Measurements from ENCODE around the gene FXYD3.

- TF ChIP-seq CTCF (IDR thresholded peaks at IDR 0.05; ENCODE audit: insufficient read depth, low read depth, low read length): no peak
- no peak for TF ChIP-seq EZH2 (IDR thresholded peaks at IDR 0.05; ENCODE audit: insufficient read depth, low read length)
These were observed 34.8 kb downstream of the FXYD3 start for GRCh38 chr19:35150445-35150844.

Measured in astrocyte (in vitro differentiated cells and primary cell).